Measurements from ENCODE around the gene IL1RAPL1.

- TF ChIP-seq CTCF (IDR thresholded peaks at IDR 0.05) (no peak), POLR2A (IDR thresholded peaks at IDR 0.05) (no peak)
These were observed 698.4 kb downstream of the IL1RAPL1 start for GRCh38 chrX:29285664-29286063.
